Sigmoid colon (tissue), 7 donors: ENCODE results near the gene NOS3. TPM values are rescaled to one million over a fixed set of nuclear protein-coding genes. Genes with fewer than 3 reads are reported as not detected.

Source experiments
- DNase-seq: peaks from one replicate; pipeline ENCODE4 v3.0.0-alpha.2; 2019
- H3K27ac ChIP-seq, 4 donors: fragments of 200-600 bp; sonication (generic); one replicate each; pipeline ENCODE4 v1.5.1; 2016 to 2019; ENCODE audit warnings: mild to moderate bottlenecking in 1 of 4
- H3K27me3 ChIP-seq, 3 donors: fragments of 200-600 bp; sonication (generic); one replicate each; pipeline ENCODE4 v1.5.1; 2019; ENCODE audit warnings: mild to moderate bottlenecking in 1 of 3
- H3K36me3 ChIP-seq, 4 donors: fragments of 200-600 bp; sonication (generic); one replicate each; pipeline ENCODE4 v1.5.1; 2016 to 2019
- H3K4me1 ChIP-seq, 4 donors: fragments of 200-600 bp; sonication (generic); one replicate each; pipeline ENCODE4 v1.5.1; 2017 to 2019
- H3K4me3 ChIP-seq, 4 donors: fragments of 200-600 bp; sonication (generic); one replicate each; pipeline ENCODE4 v1.5.1; 2017 to 2019; ENCODE audit warnings: mild to moderate bottlenecking in 2 of 4, moderate library complexity in 1 of 4
- H3K9me3 ChIP-seq, 4 donors: fragments of 200-600 bp in 3 of 4; sonication (generic) in 3 of 4; one replicate each; pipeline versions ENCODE4 v1.5.1 to v1.6.1; 2013 to 2019
- CTCF ChIP-seq, 4 experiments: fragments of 450-650 bp in 3 of 4; fragments of 200-600 bp in 1 of 4; IDR thresholded peaks; one replicate each; pipeline ENCODE4 v1.5.1; 2016 to 2019; ENCODE audit warnings: antibody characterized with exemption in 4 of 4, mild to moderate bottlenecking in 3 of 4, moderate library complexity in 2 of 4
- EP300 ChIP-seq, 4 donors: sonication (generic); formaldehyde crosslinking; IDR thresholded peaks; one replicate each; pipeline ENCODE4 v1.6.1; 2017; ENCODE audit warnings: antibody characterized with exemption in 4 of 4
- POLR2A ChIP-seq, 2 donors: fragments of 450-650 bp; IDR thresholded peaks; one replicate each; pipeline ENCODE4 v1.6.1; 2016; ENCODE audit warnings: antibody characterized with exemption in 2 of 2, mild to moderate bottlenecking in 2 of 2, moderate library complexity in 2 of 2
- POLR2AphosphoS5 ChIP-seq, 4 donors: sonication (generic); formaldehyde crosslinking; IDR thresholded peaks; one replicate each; pipeline ENCODE4 v1.6.1; 2017; ENCODE audit warnings: antibody characterized with exemption in 4 of 4
- WGBS, 2 donors: extraction: QIAGEN DNeasy Blood & Tissue Kit; methylation state at CpG; one replicate each; pipeline ENCODE4 v1.1.7; 2013; 5-methylcytosine and 5-hydroxymethylcytosine counted together
- intact Hi-C: fragments of 100-400 bp; cut with DNase I; formaldehyde crosslinking; loops from one replicate; pipeline ENCODE4 v1.15.1; 2023
- polyA plus RNA-seq, 3 donors: library from polyadenylated mRNA; stranded (reverse); fragments of 200-250 nt; gene quantifications; one replicate each; pipeline ENCODE4 v1.2.3, GENCODE V29; 2013
- total RNA-seq, 4 donors: library from RNA; depleted of rRNA; stranded (reverse); fragments of >200 nt; gene quantifications; one replicate each; pipeline ENCODE4 v1.1.0, GENCODE V29; 2016
- donor health status: healthy with polysubstance abuse.
- donor health status: Bipolar disorder and iron deficiency.
- donor health status: healthy.

NOS3 gene
- total and polyA plus RNA-seq, 7 donors, result 0.23 to 7.2 (median 1.8) TPM

- H3K4me1 ChIP-seq, result no peaks in the 10 kb centered on the region
- 33 to 58% methylated on average over 31 of the region's 31 CpGs for WGBS, 2 donors
Measured at GRCh38 chr7:150996376-150997074, 5.7 kb downstream of the NOS3 start.

GRCh38 chr7:150997075-150997511, 6.3 kb downstream of the NOS3 start:
- Histone ChIP-seq H3K4me1 (no peaks in the 10 kb centered on the region), H3K27ac (no peak overlapping the region), H3K27me3 (peaks cover 0 to 11% (median 0%) of the 10 kb centered on the region in 3 donors), H3K4me3 (no peak overlapping the region), H3K36me3 (no peaks in the 10 kb centered on the region), H3K9me3 (no peaks in the 10 kb centered on the region)
- no peak for DNase-seq
- TF ChIP-seq EP300 (IDR thresholded peaks at IDR 0.05) (no peak), POLR2AphosphoS5 (IDR thresholded peaks at IDR 0.05) (no peak), CTCF (IDR thresholded peaks at IDR 0.05) (no peak), POLR2A (IDR thresholded peaks at IDR 0.05) (no peak)
- intact Hi-C loops, result no loop called here
- 79 to 91% methylated on average over 8 of the region's 8 CpGs for WGBS, 2 donors

More at GRCh38 chr7:150996376-150997074, 5.7 kb downstream of the NOS3 start:
- no peak for TF ChIP-seq POLR2AphosphoS5 (IDR thresholded peaks at IDR 0.05)
- TF ChIP-seq CTCF (IDR thresholded peaks at IDR 0.05), result no peak
- TF ChIP-seq EP300 (IDR thresholded peaks at IDR 0.05), result no peak
- Histone ChIP-seq H3K36me3 (no peaks in the 10 kb centered on the region), H3K27ac (no peak overlapping the region), H3K4me3 (no peak overlapping the region), H3K9me3 (no peaks in the 10 kb centered on the region), H3K27me3 (peaks cover 0 to 11% (median 0%) of the 10 kb centered on the region in 3 donors)
- DNase-seq, result no peak
- intact Hi-C loops, result no loop called here

GRCh38 chr7:150997817-150998216, 7.0 kb downstream of the NOS3 start:
- H3K27me3 ChIP-seq, result peaks cover 0 to 11% (median 0%) of the 10 kb centered on the region in 3 donors
- intact Hi-C loops, result no loop called here
- no peaks in the 10 kb centered on the region for H3K36me3 ChIP-seq
- H3K9me3 ChIP-seq, result no peaks in the 10 kb centered on the region
- H3K4me3 ChIP-seq, result no peak overlapping the region
- no peak for DNase-seq
- H3K4me1 ChIP-seq, result no peaks in the 10 kb centered on the region
- no peak overlapping the region for H3K27ac ChIP-seq
- 85 to 90% methylated on average over 5 of the region's 5 CpGs for WGBS, 2 donors
- TF ChIP-seq CTCF (IDR thresholded peaks at IDR 0.05), result no peak
- TF ChIP-seq EP300 (IDR thresholded peaks at IDR 0.05), result no peak
- no peak for TF ChIP-seq POLR2A (IDR thresholded peaks at IDR 0.05)
- no peak for TF ChIP-seq POLR2AphosphoS5 (IDR thresholded peaks at IDR 0.05)

GRCh38 chr7:150998341-150998740, 7.5 kb downstream of the NOS3 start:
- Histone ChIP-seq H3K4me1 (no peaks in the 10 kb centered on the region), H3K36me3 (no peaks in the 10 kb centered on the region), H3K4me3 (no peak overlapping the region), H3K27ac (no peak overlapping the region), H3K27me3 (peaks cover 0 to 11% (median 0%) of the 10 kb centered on the region in 3 donors), H3K9me3 (no peaks in the 10 kb centered on the region)
- WGBS, 2 donors, result 85% methylated on average over 20 of the region's 20 CpGs
- TF ChIP-seq CTCF (IDR thresholded peaks at IDR 0.05) (no peak), EP300 (IDR thresholded peaks at IDR 0.05) (no peak), POLR2AphosphoS5 (IDR thresholded peaks at IDR 0.05) (no peak), POLR2A (IDR thresholded peaks at IDR 0.05) (no peak)
- DNase-seq, result no peak
- intact Hi-C loops, result no loop called here
